BLaER1 (cell line): ENCODE data around the gene BLOC1S6.

ENCODE experiments used
- H3K27ac ChIP-seq: shearing (Covaris generic); formaldehyde crosslinking; 2 replicates; pipeline ENCODE4 v1.8.1; 2022
- H3K27me3 ChIP-seq: shearing (Covaris generic); formaldehyde crosslinking; 2 replicates; pipeline ENCODE4 v1.8.1; 2022
- H3K36me3 ChIP-seq: shearing (Covaris generic); formaldehyde crosslinking; 2 replicates; pipeline ENCODE4 v1.8.1; 2022
- H3K4me1 ChIP-seq: shearing (Covaris generic); formaldehyde crosslinking; 2 replicates; pipeline ENCODE4 v1.8.1; 2022
- H3K4me2 ChIP-seq: shearing (Covaris generic); formaldehyde crosslinking; 2 replicates; pipeline ENCODE4 v1.8.1; 2022
- H3K4me3 ChIP-seq: shearing (Covaris generic); formaldehyde crosslinking; 2 replicates; pipeline ENCODE4 v1.8.1; 2022
- H3K9ac ChIP-seq: shearing (Covaris generic); formaldehyde crosslinking; 2 replicates; pipeline ENCODE4 v1.8.1; 2022
- H3K9me3 ChIP-seq: shearing (Covaris generic); formaldehyde crosslinking; 2 replicates; pipeline ENCODE4 v1.8.1; 2022
- H4K20me1 ChIP-seq: shearing (Covaris generic); formaldehyde crosslinking; 2 replicates; pipeline ENCODE4 v1.8.1; 2022
- Cebpa-rat ChIP-seq: shearing (Covaris generic); IDR thresholded peaks from 2 replicates; pipeline ENCODE4 v1.8.1; 2022

The BLOC1S6 gene

GRCh38 chr15:45637141-45637540, 50.0 kb downstream of the BLOC1S6 start:
- Histone ChIP-seq H3K9me3 (no peaks in the 10 kb centered on the region), H3K27ac (no peak overlapping the region), H3K4me3 (no peak overlapping the region), H3K4me1 (peaks cover 19% of the 10 kb centered on the region), H3K4me2 (peak overlapping the region; percentile 50), H3K9ac (no peak overlapping the region), H3K27me3 (peaks cover 17% of the 10 kb centered on the region), H4K20me1 (no peaks in the 10 kb centered on the region), H3K36me3 (no peaks in the 10 kb centered on the region)
- no peak for TF ChIP-seq Cebpa-rat

GRCh38 chr15:45637552-45638033, 50.4 kb downstream of the BLOC1S6 start:
- Histone ChIP-seq H3K9ac (no peak overlapping the region), H3K4me3 (no peak overlapping the region), H3K27me3 (peaks cover 17% of the 10 kb centered on the region), H3K36me3 (no peaks in the 10 kb centered on the region), H3K4me2 (peak overlapping the region; percentile 50), H4K20me1 (no peaks in the 10 kb centered on the region), H3K9me3 (no peaks in the 10 kb centered on the region), H3K27ac (peak overlapping the region; percentile 40), H3K4me1 (peaks cover 19% of the 10 kb centered on the region)
- TF ChIP-seq Cebpa-rat, result no peak

DNA sequence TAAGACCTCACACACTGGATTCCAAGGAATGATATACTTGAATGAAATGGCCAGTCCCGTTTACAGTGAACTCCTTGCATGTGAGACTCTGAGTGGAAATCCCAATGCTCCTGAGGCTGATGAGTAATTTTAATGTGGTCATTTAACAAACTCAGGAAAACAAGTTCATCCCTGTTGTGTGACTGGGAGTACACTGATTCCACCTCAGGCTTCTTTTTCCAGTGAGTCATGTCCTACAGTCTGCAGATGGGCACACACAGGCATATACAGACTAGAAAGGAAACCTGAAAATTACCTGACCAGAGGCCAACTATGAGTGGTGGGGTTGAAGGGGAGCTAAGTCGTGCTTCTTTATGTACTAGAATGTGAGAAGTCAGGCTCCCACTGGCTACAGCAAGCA, 53.4 kb downstream of the BLOC1S6 start:
- no peak overlapping the region for H3K4me2 ChIP-seq
- H3K27ac ChIP-seq, result no peak overlapping the region
- no peak for TF ChIP-seq Cebpa-rat
- no peak overlapping the region for H3K9ac ChIP-seq
- peaks cover 15% of the 10 kb centered on the region for H3K4me1 ChIP-seq
- no peaks in the 10 kb centered on the region for H3K9me3 ChIP-seq
- peaks cover 3% of the 10 kb centered on the region; the same call in 1 of the 2 replicates for H3K27me3 ChIP-seq
- H4K20me1 ChIP-seq, result no peaks in the 10 kb centered on the region
- H3K36me3 ChIP-seq, result no peaks in the 10 kb centered on the region
- H3K4me3 ChIP-seq, result no peak overlapping the region

DNA sequence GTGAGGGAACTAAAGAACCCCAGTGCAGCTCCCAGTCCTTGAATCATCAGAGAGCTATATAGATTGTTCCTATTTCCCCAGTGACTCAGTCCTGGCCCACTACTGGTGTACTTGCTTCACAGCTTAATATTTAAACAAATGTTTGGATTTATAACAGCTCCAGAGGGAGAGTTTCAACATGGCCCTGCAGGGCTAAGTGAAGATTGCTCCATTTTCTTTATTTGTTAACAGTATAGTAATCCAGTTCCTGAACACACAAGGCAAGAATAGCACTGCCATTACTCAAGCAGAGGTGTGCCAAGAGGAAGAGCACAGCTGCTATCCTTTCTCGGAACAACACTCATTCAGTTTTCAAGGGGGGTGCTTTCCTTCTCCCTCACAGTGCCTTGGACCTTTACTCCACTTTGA, 54.2 kb downstream of the BLOC1S6 start:
- H3K4me3 ChIP-seq, result no peak overlapping the region
- no peak overlapping the region for H3K4me2 ChIP-seq
- no peak overlapping the region for H3K27ac ChIP-seq
- no peak overlapping the region for H3K9ac ChIP-seq
- H3K9me3 ChIP-seq, result no peaks in the 10 kb centered on the region
- no peaks in the 10 kb centered on the region for H4K20me1 ChIP-seq
- H3K4me1 ChIP-seq, result peaks cover 11% of the 10 kb centered on the region
- no peak for TF ChIP-seq Cebpa-rat
- no peaks in the 10 kb centered on the region for H3K36me3 ChIP-seq
- no peaks in the 10 kb centered on the region for H3K27me3 ChIP-seq

- Histone ChIP-seq H3K9ac (no peak overlapping the region), H3K4me2 (no peak overlapping the region), H3K9me3 (no peaks in the 10 kb centered on the region), H4K20me1 (no peaks in the 10 kb centered on the region), H3K4me1 (peaks cover 9% of the 10 kb centered on the region), H3K27ac (no peak overlapping the region), H3K36me3 (no peaks in the 10 kb centered on the region), H3K27me3 (no peaks in the 10 kb centered on the region), H3K4me3 (no peak overlapping the region)
- TF ChIP-seq Cebpa-rat, result no peak
Observed at GRCh38 chr15:45641999-45642932, 55.1 kb downstream of the BLOC1S6 start.

GRCh38 chr15:45644437-45644836, 57.3 kb downstream of the BLOC1S6 start:
- no peak overlapping the region for H3K9ac ChIP-seq
- H3K36me3 ChIP-seq, result no peaks in the 10 kb centered on the region
- no peak overlapping the region for H3K4me2 ChIP-seq
- H4K20me1 ChIP-seq, result no peaks in the 10 kb centered on the region
- H3K9me3 ChIP-seq, result no peaks in the 10 kb centered on the region
- H3K27ac ChIP-seq, result no peak overlapping the region
- H3K4me3 ChIP-seq, result no peak overlapping the region
- no peak for TF ChIP-seq Cebpa-rat
- H3K27me3 ChIP-seq, result no peaks in the 10 kb centered on the region
- no peaks in the 10 kb centered on the region for H3K4me1 ChIP-seq

DNA sequence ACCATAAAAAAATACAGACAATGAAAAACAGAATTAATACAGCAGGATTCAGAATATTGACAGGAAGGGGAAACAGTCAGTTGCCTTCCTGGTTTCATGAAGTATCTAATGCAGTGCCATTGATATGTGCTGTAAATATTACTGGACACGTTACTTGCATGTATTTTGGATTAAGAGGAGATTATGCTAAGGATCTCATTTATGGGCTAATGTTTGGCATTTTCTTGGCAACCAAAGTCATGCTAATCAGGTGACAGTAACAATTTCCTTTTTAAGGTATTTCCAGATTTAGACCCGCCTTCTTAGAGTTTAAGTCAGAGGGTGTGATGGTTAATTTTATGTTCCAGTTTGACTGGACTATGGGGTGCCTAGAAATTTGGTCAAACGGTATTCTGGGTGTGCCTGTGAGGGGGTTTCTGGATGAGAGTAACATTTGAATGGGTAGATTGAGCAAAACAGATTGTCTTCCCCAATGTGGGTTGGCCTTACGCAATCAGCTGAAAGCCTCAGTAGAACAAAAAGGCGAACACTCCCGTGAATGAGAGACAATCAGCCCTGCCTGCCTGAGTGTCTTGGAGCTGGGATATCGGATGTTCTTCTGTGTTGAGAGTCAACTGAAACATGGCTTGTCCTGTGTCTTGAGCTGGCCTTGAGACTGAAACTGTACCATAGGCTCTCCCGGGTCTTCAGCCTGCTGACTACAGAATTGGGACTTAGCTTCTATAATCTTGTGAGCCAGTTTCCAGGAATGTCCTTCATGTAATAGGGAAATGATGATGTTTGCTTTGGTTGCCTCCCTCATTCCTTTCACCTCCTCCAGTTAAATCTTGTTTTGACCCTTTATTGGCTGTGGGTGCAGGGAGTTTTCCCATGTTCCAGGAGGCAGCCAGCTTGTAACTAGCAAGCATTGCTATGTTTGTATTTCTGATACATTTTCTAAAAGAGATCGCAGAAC, 58.1 kb downstream of the BLOC1S6 start:
- no peak overlapping the region for H3K4me3 ChIP-seq
- H3K36me3 ChIP-seq, result no peaks in the 10 kb centered on the region
- H3K9me3 ChIP-seq, result peaks cover 3% of the 10 kb centered on the region; the same call in 1 of the 2 replicates
- H4K20me1 ChIP-seq, result no peaks in the 10 kb centered on the region
- no peaks in the 10 kb centered on the region for H3K4me1 ChIP-seq
- 0 out of 2 replicates have a peak, but pooled peaks have one; percentile 39 for TF ChIP-seq Cebpa-rat
- H3K4me2 ChIP-seq, result no peak overlapping the region
- no peaks in the 10 kb centered on the region for H3K27me3 ChIP-seq
- H3K27ac ChIP-seq, result no peak overlapping the region
- no peak overlapping the region for H3K9ac ChIP-seq

DNA sequence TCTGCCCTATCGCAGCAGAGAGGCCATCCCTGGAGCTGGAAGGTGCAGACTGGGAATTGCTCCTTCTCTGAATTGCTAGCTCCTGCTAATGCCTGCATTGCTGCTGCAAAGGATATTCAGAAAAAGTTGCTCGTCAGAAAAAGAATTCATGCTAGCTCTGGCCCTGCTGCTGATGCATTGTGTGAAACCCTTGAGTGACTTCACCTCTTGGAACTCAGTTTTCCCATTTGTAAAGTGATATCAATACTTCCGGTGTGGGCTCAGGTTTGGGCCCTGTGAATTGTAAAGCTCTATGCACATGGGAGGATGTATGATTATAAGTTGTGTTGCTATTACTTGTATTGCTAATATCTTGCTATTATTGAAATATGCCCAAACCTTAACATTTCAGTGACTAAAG, 59.0 kb downstream of the BLOC1S6 start:
- Histone ChIP-seq H3K36me3 (no peaks in the 10 kb centered on the region), H3K27me3 (no peaks in the 10 kb centered on the region), H4K20me1 (no peaks in the 10 kb centered on the region), H3K27ac (no peak overlapping the region), H3K9me3 (peaks cover 12% of the 10 kb centered on the region), H3K9ac (no peak overlapping the region), H3K4me1 (no peaks in the 10 kb centered on the region), H3K4me3 (no peak overlapping the region), H3K4me2 (no peak overlapping the region)
- TF ChIP-seq Cebpa-rat, result no peak

DNA sequence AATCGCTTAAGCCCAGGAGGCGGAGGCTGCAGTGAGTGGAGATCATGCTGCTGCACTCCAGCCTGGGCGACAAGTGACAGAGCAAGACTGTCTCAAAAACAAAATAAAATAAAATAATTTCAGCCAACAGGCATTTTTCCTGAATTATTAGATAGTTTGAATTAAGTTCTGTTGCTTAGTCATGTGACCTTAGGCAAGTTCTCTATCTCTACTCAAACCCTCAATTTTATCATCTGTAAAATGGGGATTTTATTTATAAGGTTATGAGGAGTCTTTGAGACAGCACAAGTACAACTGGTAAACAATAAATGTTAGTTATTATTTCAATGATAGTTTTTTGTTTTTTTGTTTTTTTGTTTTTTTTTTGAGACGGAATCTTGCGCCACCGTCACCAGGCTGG, 60.6 kb downstream of the BLOC1S6 start:
- Histone ChIP-seq H3K27me3 (no peaks in the 10 kb centered on the region), H3K27ac (no peak overlapping the region), H4K20me1 (no peaks in the 10 kb centered on the region), H3K9ac (no peak overlapping the region), H3K9me3 (peaks cover 16% of the 10 kb centered on the region), H3K4me2 (no peak overlapping the region), H3K4me3 (no peak overlapping the region), H3K36me3 (no peaks in the 10 kb centered on the region), H3K4me1 (no peaks in the 10 kb centered on the region)
- no peak for TF ChIP-seq Cebpa-rat
